Hepatocyte (in vitro differentiated cells): ENCODE measurements around the gene POLG2.

ENCODE experiments used
- EZH2 ChIP-seq: fragments of 200-600 bp; sonication (generic); IDR thresholded peaks from 2 replicates; pipeline ENCODE4 v1.6.1; 2016; ENCODE audit warnings: antibody characterized with exemption, mild to moderate bottlenecking, borderline replicate concordance
- TF ChIP-seq, protein P1 (sequence below): fragments of 200-600 bp; sonication (generic); IDR thresholded peaks from 2 replicates; pipeline ENCODE4 v1.5.1; 2016; ENCODE audit warnings: antibody characterized with exemption, mild to moderate bottlenecking; ENCODE audit not compliant: poor library complexity

DNA sequence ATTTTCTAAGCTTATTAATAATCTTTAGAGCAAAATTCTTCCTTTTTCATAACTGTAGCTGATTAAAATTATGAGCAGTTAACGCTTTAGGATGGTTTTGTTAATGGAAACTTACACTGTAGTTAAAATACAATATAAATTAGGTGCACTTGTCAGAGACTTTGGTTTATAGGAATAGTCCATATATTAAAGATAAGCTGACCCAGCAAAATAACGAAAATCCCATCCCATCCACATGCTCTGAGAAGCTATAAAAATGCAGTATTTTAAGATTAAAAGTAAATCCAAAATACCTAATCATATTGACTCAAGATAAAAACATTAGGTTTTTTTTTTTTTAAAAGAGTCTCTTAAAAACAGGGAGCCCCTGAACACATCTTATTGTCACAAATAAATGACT, 47.9 kb upstream of the POLG2 start:
- TF ChIP-seq, protein P1, sequence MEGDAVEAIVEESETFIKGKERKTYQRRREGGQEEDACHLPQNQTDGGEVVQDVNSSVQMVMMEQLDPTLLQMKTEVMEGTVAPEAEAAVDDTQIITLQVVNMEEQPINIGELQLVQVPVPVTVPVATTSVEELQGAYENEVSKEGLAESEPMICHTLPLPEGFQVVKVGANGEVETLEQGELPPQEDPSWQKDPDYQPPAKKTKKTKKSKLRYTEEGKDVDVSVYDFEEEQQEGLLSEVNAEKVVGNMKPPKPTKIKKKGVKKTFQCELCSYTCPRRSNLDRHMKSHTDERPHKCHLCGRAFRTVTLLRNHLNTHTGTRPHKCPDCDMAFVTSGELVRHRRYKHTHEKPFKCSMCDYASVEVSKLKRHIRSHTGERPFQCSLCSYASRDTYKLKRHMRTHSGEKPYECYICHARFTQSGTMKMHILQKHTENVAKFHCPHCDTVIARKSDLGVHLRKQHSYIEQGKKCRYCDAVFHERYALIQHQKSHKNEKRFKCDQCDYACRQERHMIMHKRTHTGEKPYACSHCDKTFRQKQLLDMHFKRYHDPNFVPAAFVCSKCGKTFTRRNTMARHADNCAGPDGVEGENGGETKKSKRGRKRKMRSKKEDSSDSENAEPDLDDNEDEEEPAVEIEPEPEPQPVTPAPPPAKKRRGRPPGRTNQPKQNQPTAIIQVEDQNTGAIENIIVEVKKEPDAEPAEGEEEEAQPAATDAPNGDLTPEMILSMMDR: no peak
- TF ChIP-seq EZH2: no peak
